Activated CD4-positive, alpha-beta T cell treated with anti-CD3 and anti-CD28 coated beads, Interleukin-2, amount 50 U/mL, for 48 hours (primary cell): ENCODE measurements around the gene TRIOBP.
A peak's percentile ranks its signal among the peaks of the same experiment; 100 is the strongest.

Source experiments
- DNase-seq, 2 experiments: peaks; one replicate each; pipeline ENCODE4 v3.0.0-alpha.2; 2020

The TRIOBP gene

GRCh38 chr22:37805810-37806277 is 109.0 kb downstream of the TRIOBP start:
- no peak for DNase-seq

- peak; percentile 28 to 33 for DNase-seq
These were observed 109.8 kb downstream of the TRIOBP start for GRCh38 chr22:37806409-37807333.

GRCh38 chr22:37807410-37808293 is 110.8 kb downstream of the TRIOBP start, which contains the start of gene GCAT:
TSS of gene GCAT (plus strand) at chr22:37807934. CDS start at chr22:37807968, 34 bp downstream.
- peak; percentile 94 to 95 for DNase-seq

- DNase-seq, result no peak
These were observed 111.4 kb downstream of the TRIOBP start for GRCh38 chr22:37808294-37808657.

- no peak for DNase-seq
These were observed 113.0 kb downstream of the TRIOBP start for GRCh38 chr22:37809672-37810333.

GRCh38 chr22:37811867-37812266 is 115.0 kb downstream of the TRIOBP start:
- DNase-seq, result no peak

GRCh38 chr22:37812869-37813678 is 116.2 kb downstream of the TRIOBP start:
- DNase-seq, result no peak

GRCh38 chr22:37815593-37815992 is 118.7 kb downstream of the TRIOBP start:
- DNase-seq, result no peak

- no peak for DNase-seq
These were observed 119.8 kb downstream of the TRIOBP start for GRCh38 chr22:37816543-37817180.

GRCh38 chr22:37817705-37818408 is 121.0 kb downstream of the TRIOBP start:
- DNase-seq, result peak; percentile 88 to 89

GRCh38 chr22:37818409-37819104 is 121.7 kb downstream of the TRIOBP start:
- peak; percentile 71 to 77 for DNase-seq

GRCh38 chr22:37819105-37819433 is 122.2 kb downstream of the TRIOBP start:
- no peak for DNase-seq

- no peak for DNase-seq
These were observed 123.5 kb downstream of the TRIOBP start for GRCh38 chr22:37820350-37820749.

- no peak for DNase-seq
These were observed 125.4 kb downstream of the TRIOBP start for GRCh38 chr22:37822079-37822833.

GRCh38 chr22:37823134-37823985 is 126.5 kb downstream of the TRIOBP start, which contains the start of gene GALR3:
TSS of gene GALR3 (plus strand) at chr22:37823382. CDS start at chr22:37823407, 25 bp downstream.
- DNase-seq, result no peak

- peak; percentile 31 to 38 for DNase-seq
These were observed 128.1 kb downstream of the TRIOBP start for GRCh38 chr22:37824674-37825641.
